ENCODE results near the gene GINS2.

- no peak for TF ChIP-seq CTCF (IDR thresholded peaks at IDR 0.05)
- TF ChIP-seq POLR2A (IDR thresholded peaks at IDR 0.05): no peak
Observed at GRCh38 chr16:85724936-85725335, 36.2 kb upstream of the GINS2 start.
